ENCODE data around the gene GMCL2. TPM values are rescaled to one million over a fixed set of nuclear protein-coding genes. Genes with fewer than 3 reads are reported as not detected.

Gene GMCL2
- total and polyA plus RNA-seq, 9 donors: not detected

DNA sequence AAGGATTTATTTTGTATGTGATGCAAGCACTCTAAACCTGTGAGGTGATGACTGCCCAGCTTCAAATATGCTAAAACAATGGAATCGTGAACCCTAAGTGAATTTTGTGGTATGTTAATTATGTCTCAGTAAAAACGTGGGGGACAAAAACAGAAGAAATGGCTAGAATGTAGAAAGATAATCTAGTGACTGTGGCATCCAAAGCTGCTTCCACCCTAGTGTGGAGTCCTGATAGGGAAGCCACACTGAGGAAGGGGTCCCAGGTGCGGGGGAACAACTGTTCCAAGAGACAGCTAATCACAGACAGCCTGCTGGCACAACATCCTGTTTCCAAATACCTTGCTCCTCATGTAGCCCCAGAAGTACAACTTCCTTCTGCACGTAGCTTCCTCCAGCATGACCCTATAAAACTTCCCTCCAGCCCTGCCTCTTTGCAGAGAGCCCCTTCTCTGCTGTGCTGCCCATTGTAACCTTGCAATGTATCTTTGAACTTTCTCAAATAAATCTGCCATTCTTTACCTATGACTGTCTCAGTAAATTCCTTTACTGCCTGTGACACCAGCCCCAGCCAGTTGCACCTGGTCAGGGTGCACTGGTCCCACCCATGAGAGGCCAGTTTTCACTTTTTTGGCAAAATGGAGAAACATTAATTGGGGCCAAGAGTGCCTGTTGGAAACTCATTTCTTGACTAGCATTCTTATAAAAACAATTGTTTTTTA lies 4.9 kb downstream of the GMCL2 start:
- Histone ChIP-seq H3K27me3 (no peaks in the 10 kb centered on the region), H3K27ac (no peak overlapping the region), H3K36me3 (no peaks in the 10 kb centered on the region), H3K4me3 (no peak overlapping the region), H3K9me3 (no peaks in the 10 kb centered on the region), H3K4me1 (ENCODE audit: insufficient read depth) (no peaks in the 10 kb centered on the region)
- DNase-seq: no peak
- intact Hi-C loops (cut with DNase I): no loop called here
- 29 to 40% (median 33%) methylated on average over 4 of the region's 4 CpGs for WGBS, 3 donors
- no peak for TF ChIP-seq POLR2A (IDR thresholded peaks at IDR 0.05)
- TF ChIP-seq, protein P1, sequence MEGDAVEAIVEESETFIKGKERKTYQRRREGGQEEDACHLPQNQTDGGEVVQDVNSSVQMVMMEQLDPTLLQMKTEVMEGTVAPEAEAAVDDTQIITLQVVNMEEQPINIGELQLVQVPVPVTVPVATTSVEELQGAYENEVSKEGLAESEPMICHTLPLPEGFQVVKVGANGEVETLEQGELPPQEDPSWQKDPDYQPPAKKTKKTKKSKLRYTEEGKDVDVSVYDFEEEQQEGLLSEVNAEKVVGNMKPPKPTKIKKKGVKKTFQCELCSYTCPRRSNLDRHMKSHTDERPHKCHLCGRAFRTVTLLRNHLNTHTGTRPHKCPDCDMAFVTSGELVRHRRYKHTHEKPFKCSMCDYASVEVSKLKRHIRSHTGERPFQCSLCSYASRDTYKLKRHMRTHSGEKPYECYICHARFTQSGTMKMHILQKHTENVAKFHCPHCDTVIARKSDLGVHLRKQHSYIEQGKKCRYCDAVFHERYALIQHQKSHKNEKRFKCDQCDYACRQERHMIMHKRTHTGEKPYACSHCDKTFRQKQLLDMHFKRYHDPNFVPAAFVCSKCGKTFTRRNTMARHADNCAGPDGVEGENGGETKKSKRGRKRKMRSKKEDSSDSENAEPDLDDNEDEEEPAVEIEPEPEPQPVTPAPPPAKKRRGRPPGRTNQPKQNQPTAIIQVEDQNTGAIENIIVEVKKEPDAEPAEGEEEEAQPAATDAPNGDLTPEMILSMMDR (IDR thresholded peaks at IDR 0.05): no peak
- no peak for TF ChIP-seq EP300 (IDR thresholded peaks at IDR 0.05)

DNA sequence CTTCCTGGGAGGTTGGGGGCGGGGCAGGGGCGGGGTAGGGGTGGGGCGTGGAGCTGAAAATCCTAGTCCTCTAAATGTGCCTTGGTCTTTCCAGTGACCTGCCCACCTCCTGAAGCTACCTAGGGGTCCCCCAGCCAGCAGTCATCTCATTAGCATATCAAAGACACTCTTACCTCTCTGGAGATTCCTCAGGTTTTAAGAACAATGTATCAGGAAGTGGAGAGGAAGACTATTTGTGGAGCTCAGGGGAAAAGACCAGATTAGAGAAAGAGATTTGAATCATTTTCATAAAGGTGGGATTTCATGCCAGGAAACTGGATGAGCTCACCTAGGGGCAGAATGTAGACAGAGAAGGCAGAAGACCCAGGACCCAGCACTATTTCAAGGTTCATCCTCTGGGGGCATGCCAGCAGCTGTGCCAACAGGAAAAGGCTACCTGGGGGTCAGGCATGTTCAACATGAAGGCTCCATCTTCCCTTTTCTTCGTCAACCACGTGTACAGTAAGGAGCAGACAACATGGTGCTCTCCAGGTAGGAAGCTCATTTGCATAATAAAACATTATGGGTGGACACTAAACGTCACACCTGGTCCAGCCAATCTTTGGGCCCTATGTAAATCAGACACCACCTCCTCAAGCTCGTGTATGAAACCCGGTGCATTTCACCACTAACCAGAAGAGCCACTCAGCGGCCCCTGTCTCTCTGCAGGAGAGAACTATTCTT lies 6.9 kb downstream of the GMCL2 start:
- TF ChIP-seq, protein P1 (IDR thresholded peaks at IDR 0.05): no peak
- TF ChIP-seq EP300 (IDR thresholded peaks at IDR 0.05): no peak
- no peak for TF ChIP-seq POLR2A (IDR thresholded peaks at IDR 0.05)

DNA sequence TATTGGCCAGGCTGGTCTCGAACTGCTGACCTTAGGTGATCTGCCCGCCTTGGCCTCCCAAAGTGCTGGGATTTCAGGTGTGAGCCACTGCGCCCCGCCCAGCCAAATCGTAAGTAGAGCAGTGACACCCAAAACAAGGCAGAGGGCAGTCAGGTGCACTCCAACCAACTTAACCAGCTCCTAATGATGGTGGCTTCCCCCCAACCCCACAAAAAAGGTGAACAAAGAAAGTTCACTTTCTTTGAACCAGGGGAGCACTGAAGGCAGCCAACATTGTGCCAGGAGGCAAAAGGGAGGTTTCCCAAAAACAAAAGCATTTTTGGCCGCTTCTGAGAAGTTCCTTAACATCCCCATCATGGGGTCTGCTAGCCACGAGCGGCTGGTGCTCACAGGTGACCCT lies 9.6 kb downstream of the GMCL2 start:
- 76 to 83% (median 77%) methylated on average over 8 of the region's 8 CpGs for WGBS, 3 donors
- no peaks in the 10 kb centered on the region for H3K27me3 ChIP-seq
- H3K4me3 ChIP-seq: no peak overlapping the region

More for the DNA sequence above, 6.9 kb downstream of the GMCL2 start:
- no peaks in the 10 kb centered on the region for H3K36me3 ChIP-seq
- no peaks in the 10 kb centered on the region for H3K27me3 ChIP-seq
- no peaks in the 10 kb centered on the region for H3K9me3 ChIP-seq
- WGBS, 3 donors: 14 to 31% (median 19%) methylated on average over 9 of the region's 9 CpGs
- no peak for DNase-seq
- H3K27ac ChIP-seq: no peak overlapping the region
- intact Hi-C loops (cut with DNase I): no loop called here
- H3K4me1 ChIP-seq (ENCODE audit: insufficient read depth): no peaks in the 10 kb centered on the region
- H3K4me3 ChIP-seq: no peak overlapping the region

DNA sequence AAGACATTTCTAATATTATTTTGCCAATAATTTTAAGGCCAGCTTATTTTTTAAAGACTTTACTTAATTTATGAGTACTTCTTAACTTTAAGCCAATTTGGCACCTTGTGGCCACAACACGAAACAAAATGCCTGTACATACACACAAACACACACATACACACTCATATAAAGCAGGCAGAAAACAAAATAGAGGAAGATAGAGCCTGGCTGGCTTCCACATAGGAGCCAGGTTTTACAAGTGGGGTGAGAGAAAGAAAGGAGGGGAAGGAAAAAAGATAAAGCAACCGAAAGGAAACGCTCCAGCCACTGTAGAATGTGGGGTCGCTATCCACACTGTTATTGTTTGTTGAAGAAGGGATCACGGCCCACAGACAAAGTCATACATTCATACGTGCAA lies 10.4 kb downstream of the GMCL2 start:
- no peaks in the 10 kb centered on the region for H3K27me3 ChIP-seq
- no peak overlapping the region for H3K27ac ChIP-seq
- H3K36me3 ChIP-seq: no peaks in the 10 kb centered on the region
- TF ChIP-seq EP300 (IDR thresholded peaks at IDR 0.05) (no peak), POLR2A (IDR thresholded peaks at IDR 0.05) (no peak)
- TF ChIP-seq, protein P1 (IDR thresholded peaks at IDR 0.05): no peak
- intact Hi-C loops (cut with DNase I): loop anchor here in 1 of 4 donors (10.0 kb wide), 1 partner anchor 792 kb away; the partner anchor contains the start of gene SLC34A1
- 51 to 64% (median 60%) methylated on average over 6 of the region's 6 CpGs for WGBS, 3 donors
- H3K4me3 ChIP-seq: no peak overlapping the region
- H3K9me3 ChIP-seq: no peaks in the 10 kb centered on the region
- no peaks in the 10 kb centered on the region for H3K4me1 ChIP-seq (ENCODE audit: insufficient read depth)
- DNase-seq: no peak

More for the DNA sequence above, 9.6 kb downstream of the GMCL2 start:
- no peaks in the 10 kb centered on the region for H3K9me3 ChIP-seq
- intact Hi-C loops (cut with DNase I): loop anchor here in 1 of 4 donors (10.0 kb wide), 1 partner anchor 793 kb away; the partner anchor contains the start of gene SLC34A1
- TF ChIP-seq, protein P1 (IDR thresholded peaks at IDR 0.05): no peak
- TF ChIP-seq EP300 (IDR thresholded peaks at IDR 0.05): no peak
- no peak for TF ChIP-seq POLR2A (IDR thresholded peaks at IDR 0.05)
- no peaks in the 10 kb centered on the region for H3K36me3 ChIP-seq
- DNase-seq: no peak
- H3K27ac ChIP-seq: no peak overlapping the region
- no peaks in the 10 kb centered on the region for H3K4me1 ChIP-seq (ENCODE audit: insufficient read depth)

Data from ovary (tissue), 9 donors.